HFF-Myc (cell line): ENCODE data around the gene GNG7.
"Not testable (repeated sequence)": the region's sequence is repeated elsewhere in the genome, so short reads cannot be mapped to it uniquely, and the experiment has no call there.

Experiments used
- DNase-seq: peaks from one replicate; pipeline ENCODE4 v3.0.0-alpha.2; 2011; ENCODE audit warnings: low read depth; ENCODE audit errors: extremely low read depth
- H3K4me3 ChIP-seq: replicated peaks from 2 replicates; pipeline ENCODE4 v1.5.1; 2011; ENCODE audit warnings: low read depth, mild to moderate bottlenecking, control low read depth, low read length
- CTCF ChIP-seq: IDR thresholded peaks from 2 replicates; pipeline ENCODE4 v1.5.1; 2012; ENCODE audit warnings: mild to moderate bottlenecking, low read depth, low read length, control low read depth; ENCODE audit errors: missing control alignments

Gene GNG7

GRCh38 chr19:2670217-2670616 is 32.3 kb downstream of the GNG7 start:
- H3K4me3 ChIP-seq = no peak overlapping the region
- DNase-seq = no peak
- no peak for TF ChIP-seq CTCF

GRCh38 chr19:2668175-2668763 is 34.2 kb downstream of the GNG7 start:
- no peak for DNase-seq
- TF ChIP-seq CTCF = no peak
- no peak overlapping the region for H3K4me3 ChIP-seq

GRCh38 chr19:2667349-2667748 is 35.1 kb downstream of the GNG7 start:
- not testable (repeated sequence) for DNase-seq

GRCh38 chr19:2666344-2666994 is 36.0 kb downstream of the GNG7 start:
- no peak for TF ChIP-seq CTCF
- DNase-seq = no peak
- no peak overlapping the region for H3K4me3 ChIP-seq

More at GRCh38 chr19:2667349-2667748, 35.1 kb downstream of the GNG7 start:
- H3K4me3 ChIP-seq = not testable (repeated sequence)

- no peak overlapping the region for H3K4me3 ChIP-seq
- DNase-seq = no peak
- no peak for TF ChIP-seq CTCF
Measured at GRCh38 chr19:2665103-2665502, 37.4 kb downstream of the GNG7 start.

- H3K4me3 ChIP-seq = no peak overlapping the region
- no peak for TF ChIP-seq CTCF
- DNase-seq = no peak
Measured at GRCh38 chr19:2663920-2664571, 38.4 kb downstream of the GNG7 start.

- DNase-seq = no peak
- no peak overlapping the region for H3K4me3 ChIP-seq
- peak; percentile 30 for TF ChIP-seq CTCF
Measured at GRCh38 chr19:2661615-2662014, 40.9 kb downstream of the GNG7 start.
